ENCODE results near the gene CHN2.
"Not testable (repeated sequence)": the region's sequence is repeated elsewhere in the genome, so short reads cannot be mapped to it uniquely, and the experiment has no call there.

The CHN2 gene

GRCh38 chr7:29262191-29262917, 67.8 kb downstream of the CHN2 start:
- no peak for DNase-seq

GRCh38 chr7:29263601-29264207, 69.1 kb downstream of the CHN2 start:
- DNase-seq: not testable (repeated sequence)

GRCh38 chr7:29265208-29265923, 70.8 kb downstream of the CHN2 start:
- DNase-seq: no peak

- DNase-seq: no peak
Measured at GRCh38 chr7:29269935-29270334, 75.4 kb downstream of the CHN2 start.

GRCh38 chr7:29270594-29271318, 76.2 kb downstream of the CHN2 start:
- DNase-seq: no peak

GRCh38 chr7:29271319-29271658, 76.7 kb downstream of the CHN2 start:
- DNase-seq: no peak

GRCh38 chr7:29272057-29272456, 77.5 kb downstream of the CHN2 start:
- DNase-seq: no peak

- peak; percentile 83 for DNase-seq
Measured at GRCh38 chr7:29274146-29275017, 79.8 kb downstream of the CHN2 start.

- DNase-seq: no peak
Measured at GRCh38 chr7:29275018-29275318, 80.4 kb downstream of the CHN2 start.

GRCh38 chr7:29275493-29275892, 80.9 kb downstream of the CHN2 start:
- DNase-seq: no peak

GRCh38 chr7:29276199-29276598, 81.6 kb downstream of the CHN2 start:
- no peak for DNase-seq

GRCh38 chr7:29276806-29277205, 82.2 kb downstream of the CHN2 start:
- DNase-seq: no peak

GRCh38 chr7:29277436-29278215, 83.1 kb downstream of the CHN2 start:
- no peak for DNase-seq

GRCh38 chr7:29278337-29279069, 83.9 kb downstream of the CHN2 start:
- DNase-seq: no peak

- DNase-seq: peak; percentile 72
Measured at GRCh38 chr7:29281782-29282541, 87.4 kb downstream of the CHN2 start.

- DNase-seq: peak; percentile 24
Measured at GRCh38 chr7:29282819-29283414, 88.3 kb downstream of the CHN2 start.

GRCh38 chr7:29284696-29285443, 90.3 kb downstream of the CHN2 start:
- DNase-seq: no peak

GRCh38 chr7:29285444-29285793, 90.8 kb downstream of the CHN2 start:
- DNase-seq: no peak

GRCh38 chr7:29285861-29286260, 91.3 kb downstream of the CHN2 start:
- no peak for DNase-seq

Data from midbrain (tissue), 1 donor.